ENCODE data around the gene WFIKKN1. TPM values are rescaled to one million over a fixed set of nuclear protein-coding genes. Genes with fewer than 3 reads are reported as not detected.
A peak's percentile ranks its signal among the peaks of the same experiment; 100 is the strongest.

The WFIKKN1 gene
- total and polyA plus RNA-seq, 2 of the 4 experiments (the other 2 are of a cell fraction) = 0.10 TPM; not detected in 1

DNA sequence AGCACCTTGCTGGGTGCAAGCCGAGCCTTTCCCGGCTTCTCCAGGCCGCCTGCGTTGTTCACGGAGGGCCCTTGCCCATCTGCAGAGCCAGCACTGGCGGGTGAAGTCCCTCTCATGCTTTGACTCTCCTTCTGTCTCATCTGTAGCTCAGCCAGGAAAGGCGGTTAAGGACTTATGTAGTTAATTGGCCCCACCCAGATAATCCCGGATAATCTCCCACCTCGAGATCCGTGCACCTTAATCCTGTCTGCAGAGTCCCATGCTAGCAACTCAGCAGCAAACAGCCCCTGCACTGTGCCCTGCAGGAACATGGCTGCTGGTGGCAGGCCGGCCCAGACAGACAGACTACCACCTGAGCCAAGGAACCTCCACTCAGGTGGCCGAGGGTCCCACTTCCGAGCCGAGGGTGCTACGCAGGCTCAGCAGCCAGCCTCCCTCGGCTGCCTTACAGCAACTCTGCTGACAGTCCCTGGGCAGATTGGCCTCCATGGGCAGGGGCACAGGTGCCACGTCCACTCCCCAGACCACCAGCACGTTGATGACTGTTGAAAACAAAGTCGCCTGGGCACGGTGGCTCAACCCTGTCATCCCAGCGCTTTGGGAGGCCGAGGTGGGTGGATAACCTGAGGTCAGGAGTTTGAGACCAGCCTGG, 24.0 kb upstream of the WFIKKN1 start:
- BruUV-seq (replicated peaks) = no TSS peak
- peaks cover 12 to 48% of the 10 kb centered on the region in 2 experiments for H3K79me1 ChIP-seq (ENCODE audit: low read depth in 1 of 2, low read length in 2 of 2)
- no peak overlapping the region for H2BK5ac ChIP-seq (ENCODE audit: low read depth, low read length, poor library complexity, severe bottlenecking)
- H3K4me1 ChIP-seq (ENCODE audit: control insufficient read depth, insufficient read depth, low read length) = no peaks in the 10 kb centered on the region
- H2BK120ac ChIP-seq (ENCODE audit: low read depth, low read length) = no peak overlapping the region
- H2AFZ ChIP-seq (replicated peaks; ENCODE audit: low read length, poor library complexity) = no peak overlapping the region
- H2BK20ac ChIP-seq (ENCODE audit: low read depth, low read length) = no peak overlapping the region
- H2AK9ac ChIP-seq (replicated peaks; ENCODE audit: low read depth, low read length, poor library complexity) = peak overlapping the region; percentile 28
- no peak overlapping the region for H3K4me3 ChIP-seq (ENCODE audit: insufficient read depth, low read depth, low read length)
- no peak overlapping the region for H4K5ac ChIP-seq (ENCODE audit: low read depth, low read length)
- H3K18ac ChIP-seq (ENCODE audit: low read depth, low read length) = no peak overlapping the region
- peaks cover 17% of the 10 kb centered on the region for H4K20me1 ChIP-seq (ENCODE audit: insufficient read depth, low read length)
- in situ Hi-C loops (cut with MboI; ENCODE audit: low sequenced_read_pairs) = no loop called here
- intact Hi-C loops (cut with micrococcal nuclease) = no loop called here
- no peak overlapping the region for H3K23ac ChIP-seq (ENCODE audit: low read depth, low read length)
- 91% methylated on average over 9 of the region's 22 CpGs; no CpG with 5 or more reads in 1 of the 2 experiments for WGBS, 2 experiments (ENCODE audit: extremely low coverage in 2 of 2, insufficient read length in 1 of 2)
- dilution Hi-C loops (cut with HindIII; ENCODE audit: low sequenced_read_pairs, unreplicated experiment) = no loop called here
- no peak overlapping the region for H3K9ac ChIP-seq (ENCODE audit: low read depth, low read length)
- no peak for ATAC-seq (ENCODE audit: low read depth)
- no peak overlapping the region for H3K4me2 ChIP-seq (ENCODE audit: low read depth, low read length)
- no peak for TF ChIP-seq FOS (IDR thresholded peaks at IDR 0.05; ENCODE audit: low read depth, low read length)
- no peak for TF ChIP-seq MXI1 (IDR thresholded peaks at IDR 0.05; ENCODE audit: borderline replicate concordance, low read depth, low read length)
- TF ChIP-seq BHLHE40 (IDR thresholded peaks at IDR 0.05; ENCODE audit: low read depth, low read length) = no peak
- TF ChIP-seq RAD21 (IDR thresholded peaks at IDR 0.05; ENCODE audit: low read length) = no peak
- no peak for TF ChIP-seq SMC3 (IDR thresholded peaks at IDR 0.05; ENCODE audit: low read depth, low read length)
- TF ChIP-seq MAFK (IDR thresholded peaks at IDR 0.05; ENCODE audit: low read depth, low read length) = no peak
- no peak for TF ChIP-seq RCOR1 (IDR thresholded peaks at IDR 0.05; ENCODE audit: insufficient replicate concordance, low read length)
- H4K91ac ChIP-seq (ENCODE audit: insufficient read depth, low read depth, low read length) = no peak overlapping the region
- no peaks in the 10 kb centered on the region for H3K27me3 ChIP-seq (ENCODE audit: control insufficient read depth, insufficient read depth, low read length)
- no peak overlapping the region for H3K14ac ChIP-seq (replicated peaks; ENCODE audit: low read depth, low read length)
- H4K8ac ChIP-seq (ENCODE audit: low read depth in 2 of 2, low read length in 2 of 2) = no peak overlapping the region
- POLR2A ChIA-PET (ENCODE audit: unreplicated experiment) = no interaction called here
- H2AK5ac ChIP-seq (ENCODE audit: low read depth, low read length) = no peak overlapping the region
- no peak overlapping the region for H3K56ac ChIP-seq (ENCODE audit: extremely low read depth, insufficient read depth, low read length)
- H3K9me3 ChIP-seq (ENCODE audit: control insufficient read depth, insufficient read depth, low read length) = no peaks in the 10 kb centered on the region; the same call in 1 of the 2 replicates
- H3K9me1 ChIP-seq (ENCODE audit: insufficient read depth, low read length) = peaks cover 3% of the 10 kb centered on the region; the same call in 1 of the 2 replicates
- DNase-seq = no peak
- no peak overlapping the region for H2BK15ac ChIP-seq (ENCODE audit: low read depth, low read length)
- CTCF ChIA-PET = no interaction called here
- H3K36me3 ChIP-seq (ENCODE audit: control insufficient read depth, insufficient read depth, low read length) = no peaks in the 10 kb centered on the region
- H3K4ac ChIP-seq (ENCODE audit: low read depth, low read length) = no peak overlapping the region
- no peak overlapping the region for H3K27ac ChIP-seq (ENCODE audit: insufficient read depth, low read length)
